Measurements from ENCODE around the gene HOXD9.

Gene HOXD9

GRCh38 chr2:176099159-176099727, 23.3 kb upstream of the HOXD9 start:
- no peak for DNase-seq

DNA sequence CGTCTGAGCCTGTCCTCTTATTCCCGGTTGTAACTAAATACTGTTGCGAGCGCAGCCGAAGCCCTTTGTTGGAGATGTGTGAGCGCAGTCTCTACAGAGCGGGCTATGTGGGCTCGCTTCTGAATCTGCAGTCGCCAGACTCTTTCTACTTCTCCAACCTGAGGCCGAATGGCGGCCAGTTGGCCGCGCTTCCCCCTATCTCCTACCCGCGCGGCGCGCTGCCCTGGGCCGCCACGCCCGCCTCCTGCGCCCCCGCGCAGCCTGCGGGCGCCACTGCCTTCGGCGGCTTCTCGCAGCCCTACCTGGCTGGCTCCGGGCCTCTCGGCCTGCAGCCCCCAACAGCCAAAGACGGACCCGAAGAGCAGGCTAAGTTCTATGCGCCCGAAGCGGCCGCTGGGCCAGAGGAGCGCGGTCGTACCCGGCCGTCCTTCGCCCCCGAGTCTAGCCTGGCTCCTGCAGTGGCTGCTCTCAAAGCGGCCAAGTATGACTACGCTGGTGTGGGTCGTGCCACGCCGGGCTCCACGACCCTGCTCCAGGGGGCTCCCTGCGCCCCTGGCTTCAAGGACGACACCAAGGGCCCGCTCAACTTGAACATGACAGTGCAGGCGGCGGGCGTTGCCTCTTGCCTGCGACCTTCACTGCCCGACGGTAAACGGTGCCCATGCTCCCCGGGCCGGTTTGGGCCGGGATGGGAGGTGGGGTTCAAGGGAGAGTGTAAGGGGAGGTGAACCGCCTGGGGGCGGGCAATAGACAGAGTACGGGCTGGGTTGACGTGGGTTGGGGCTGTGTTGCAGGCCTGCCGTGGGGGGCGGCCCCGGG, 22.6 kb upstream of the HOXD9 start, which contains the start of gene HOXD12:
TSS of gene HOXD12 (plus strand) at position 68 of the 819 bp plus-strand sequence. CDS start at position 75, 7 bp downstream.
- no peak for DNase-seq

DNA sequence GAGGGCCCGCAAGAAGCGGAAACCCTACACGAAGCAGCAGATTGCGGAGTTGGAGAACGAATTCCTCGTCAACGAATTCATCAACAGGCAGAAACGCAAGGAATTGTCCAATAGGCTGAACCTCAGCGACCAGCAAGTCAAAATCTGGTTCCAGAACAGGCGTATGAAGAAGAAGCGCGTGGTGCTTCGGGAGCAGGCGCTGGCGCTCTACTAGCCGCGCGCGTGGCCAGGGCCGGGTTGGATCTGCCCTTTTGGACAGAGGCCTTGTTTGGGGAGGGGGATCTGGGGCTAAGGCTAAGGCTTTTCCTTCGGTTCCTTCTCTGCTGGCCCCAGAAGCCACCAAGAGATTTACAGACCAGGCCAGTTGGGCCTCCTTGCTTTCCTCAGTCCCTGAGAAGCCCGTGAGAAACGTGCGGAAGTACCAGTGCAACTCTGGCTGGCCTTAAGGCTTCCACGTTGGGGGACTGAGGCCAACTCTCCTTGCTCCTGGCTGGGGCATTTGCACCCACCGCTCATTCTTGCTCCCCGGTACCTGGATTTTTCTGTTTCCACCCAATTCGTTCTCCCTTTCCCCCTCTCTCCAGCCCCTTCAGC, 21.9 kb upstream of the HOXD9 start:
- DNase-seq = no peak

- DNase-seq = no peak
Observed at GRCh38 chr2:176101216-176101830, 21.2 kb upstream of the HOXD9 start.

DNA sequence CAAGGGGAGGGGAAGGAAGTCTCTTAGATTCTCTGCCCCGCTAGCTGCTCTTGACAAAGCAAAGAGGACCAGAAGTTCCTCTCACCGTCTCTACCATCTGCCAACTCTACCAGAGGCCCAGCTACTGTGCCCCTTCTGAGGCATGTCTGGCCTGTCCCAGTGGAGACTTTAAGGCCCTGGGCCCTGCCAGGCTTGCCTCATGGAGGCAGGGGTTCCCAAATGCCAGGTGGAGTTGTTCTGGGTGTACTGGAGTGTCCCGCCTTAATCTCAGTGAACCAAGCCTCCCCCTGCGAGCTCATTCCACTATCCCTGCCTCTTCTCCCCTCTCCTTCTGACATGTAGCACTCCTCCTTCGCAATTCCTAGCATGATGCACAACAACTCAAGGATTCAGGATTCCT, 20.7 kb upstream of the HOXD9 start:
- DNase-seq = no peak

DNA sequence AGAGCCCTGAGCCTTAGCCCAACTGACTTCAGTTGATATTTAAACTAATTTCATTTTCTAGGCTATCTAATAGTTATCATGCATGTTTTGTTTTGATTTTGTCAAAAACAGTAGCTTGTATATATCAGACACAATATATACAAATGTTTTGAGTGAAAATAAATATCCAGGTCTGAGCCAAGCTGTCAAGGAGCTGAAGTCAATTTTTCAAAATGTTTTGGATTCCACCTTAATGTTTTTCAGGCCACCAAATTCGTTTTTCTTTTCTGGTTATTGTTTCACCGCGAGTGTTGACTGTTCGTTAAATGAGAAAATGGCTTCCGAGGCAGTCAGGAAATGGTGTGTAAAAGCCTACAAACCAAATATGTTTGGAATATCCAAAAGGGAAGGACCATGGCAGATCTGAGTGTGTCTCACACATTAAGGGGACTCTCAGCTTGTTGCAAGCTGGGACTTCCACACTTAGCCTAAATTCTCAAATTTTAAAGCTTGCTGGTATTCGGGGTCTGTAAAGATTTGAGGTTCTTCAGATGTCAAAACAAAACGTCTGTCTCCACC, 20.1 kb upstream of the HOXD9 start:
- DNase-seq = no peak

GRCh38 chr2:176103194-176103593, 19.3 kb upstream of the HOXD9 start:
- DNase-seq = no peak

- no peak for DNase-seq
Observed at GRCh38 chr2:176103742-176104315, 18.7 kb upstream of the HOXD9 start.

GRCh38 chr2:176104316-176105077, 18.0 kb upstream of the HOXD9 start:
- peak; percentile 57 for DNase-seq

DNA sequence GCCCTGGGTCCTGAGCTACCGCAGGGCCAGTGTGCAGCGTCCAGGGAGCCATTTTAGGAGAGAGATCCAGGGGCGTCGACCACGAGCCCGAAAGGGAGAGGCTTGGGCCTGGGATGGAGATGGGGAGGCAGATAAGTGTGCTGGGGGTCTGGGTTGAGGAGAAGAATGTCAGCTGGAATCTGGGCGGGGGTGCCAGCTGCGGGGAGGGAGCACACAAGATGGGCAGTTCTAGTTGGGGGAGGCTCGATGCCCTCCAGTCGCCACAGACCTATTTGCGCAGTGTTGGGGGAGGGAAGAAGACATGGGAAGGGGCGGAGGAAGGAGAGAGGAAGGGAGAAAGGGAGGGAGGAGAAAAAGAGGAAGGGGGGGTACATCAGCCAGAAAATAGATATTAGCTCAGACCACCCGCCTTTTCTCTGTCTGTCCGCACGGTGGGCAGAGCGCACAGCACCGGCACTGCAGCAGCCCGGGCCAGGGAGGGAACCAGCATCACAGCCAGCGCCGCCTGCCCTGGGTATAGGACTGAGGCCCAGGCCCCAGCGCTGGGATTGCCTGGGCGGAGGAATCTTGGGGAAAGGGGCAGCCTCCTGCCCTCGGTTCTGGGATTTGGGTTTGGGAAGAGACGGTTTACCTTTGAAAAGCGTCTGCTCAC, 17.3 kb upstream of the HOXD9 start:
- DNase-seq = no peak

DNA sequence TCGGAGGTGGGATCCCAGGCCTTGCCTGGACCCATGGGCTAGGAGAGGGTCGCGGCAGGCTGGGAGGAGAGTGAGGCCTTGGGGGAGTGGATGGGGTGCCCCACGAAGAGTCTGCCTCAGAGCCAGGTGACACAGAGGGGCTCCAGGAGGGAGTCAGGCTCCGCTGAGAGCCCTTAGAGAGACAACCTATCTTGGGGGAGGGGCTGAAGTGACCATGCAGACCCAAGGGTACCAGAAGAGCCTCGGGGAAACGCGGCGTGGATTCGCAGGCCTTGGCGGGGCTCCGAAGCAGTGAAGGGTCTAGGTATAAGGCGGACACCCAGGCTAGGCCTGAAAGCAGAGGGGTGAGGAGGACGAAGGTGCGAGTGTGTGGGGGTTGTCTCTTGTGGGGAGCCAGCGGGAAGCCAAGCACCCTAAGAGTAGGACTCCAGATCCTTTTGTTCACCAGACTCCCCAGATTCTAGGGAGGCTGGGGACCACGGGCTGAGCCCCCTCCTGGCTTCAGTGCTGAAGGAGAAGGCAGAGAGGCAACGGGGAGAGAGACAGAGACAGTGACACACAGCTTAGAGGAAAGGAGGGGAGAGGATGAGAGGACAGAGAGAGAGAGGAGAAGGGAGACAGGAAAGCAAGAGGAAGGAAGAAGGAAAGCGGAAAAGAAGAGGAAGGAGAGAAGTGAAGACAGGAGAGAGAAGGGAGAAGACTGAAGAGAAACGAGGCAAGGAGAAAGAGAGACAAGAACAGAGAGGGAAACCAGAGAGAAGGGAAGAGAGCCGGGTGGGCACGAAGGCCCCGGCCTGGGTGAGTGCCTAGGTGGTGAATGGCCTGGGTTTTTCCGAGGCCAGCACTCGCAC, 16.6 kb upstream of the HOXD9 start:
- DNase-seq = no peak

- DNase-seq = no peak
Observed at GRCh38 chr2:176106581-176107539, 15.7 kb upstream of the HOXD9 start, which contains the start of gene HOXD11. TSS of gene HOXD11 (plus strand) at chr2:176107280. CDS start at chr2:176107356, 76 bp downstream.

- no peak for DNase-seq
Observed at GRCh38 chr2:176107731-176108181, 14.8 kb upstream of the HOXD9 start.

GRCh38 chr2:176109192-176109901, 13.2 kb upstream of the HOXD9 start:
- DNase-seq = no peak

- no peak for DNase-seq
Observed at GRCh38 chr2:176109946-176110345, 12.6 kb upstream of the HOXD9 start.

DNA sequence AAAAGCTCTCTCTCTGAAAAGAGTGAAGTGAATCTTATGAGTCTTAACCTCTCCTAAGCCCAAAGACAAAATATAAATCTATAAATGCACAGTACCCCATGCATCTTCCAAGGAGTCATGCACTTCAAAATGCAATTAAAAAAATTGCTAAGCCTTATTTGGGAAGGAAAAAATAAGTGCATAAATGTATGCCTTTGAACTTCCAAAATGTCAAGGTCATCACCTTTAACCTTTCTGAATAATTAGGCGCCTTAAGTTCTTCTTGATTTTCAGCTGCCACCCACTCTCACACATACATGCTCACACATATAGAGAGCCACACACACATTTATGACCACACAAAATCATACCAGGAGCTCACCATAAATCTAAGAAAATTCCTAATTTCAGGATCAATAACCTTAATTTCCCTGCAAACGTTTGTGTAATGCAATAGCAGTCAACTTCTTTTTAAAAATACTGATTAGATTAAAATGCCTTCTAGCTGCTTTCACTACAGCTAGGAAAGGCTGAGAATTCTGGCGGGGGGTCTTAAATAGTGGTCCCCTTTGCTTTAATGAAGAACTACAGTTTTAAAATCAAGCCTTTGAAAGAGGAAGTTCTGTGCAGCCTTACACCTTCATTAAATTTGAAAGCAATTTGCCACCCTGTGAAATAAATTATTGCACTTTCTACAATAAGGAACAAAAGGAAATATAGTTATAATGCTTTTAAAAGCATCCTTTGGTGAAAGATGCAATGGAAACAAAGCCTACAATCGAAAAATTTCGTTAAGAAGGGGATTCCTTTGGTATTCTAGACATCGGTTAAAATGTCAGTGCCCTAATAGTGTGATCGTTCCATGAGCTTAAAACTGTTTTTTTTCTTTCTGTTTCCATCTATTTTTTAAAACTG, 11.9 kb upstream of the HOXD9 start:
- no peak for DNase-seq

DNA sequence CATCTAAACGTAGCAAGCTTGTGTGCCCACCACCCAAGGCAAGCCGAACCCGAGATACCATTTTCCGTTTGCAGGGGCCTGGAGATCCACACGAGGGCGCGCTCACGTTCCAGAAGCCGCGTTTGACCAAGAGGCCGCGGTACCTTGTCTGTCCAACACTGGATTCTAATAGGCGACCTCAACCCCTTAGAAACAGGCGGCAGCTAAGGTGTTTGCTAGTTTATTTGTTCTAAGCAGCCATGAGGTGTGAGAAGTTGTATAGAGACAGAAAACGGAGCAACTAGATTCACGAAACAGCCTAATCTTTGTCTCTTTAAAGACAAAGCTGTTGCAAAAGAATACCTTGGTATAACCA, 11.2 kb upstream of the HOXD9 start:
- peak; percentile 81 for DNase-seq

Data from kidney glomerular epithelial cell (primary cell).